Smooth muscle cell (in vitro differentiated cells): ENCODE measurements around the gene TXLNB. TPM values are rescaled to one million over a fixed set of nuclear protein-coding genes. Genes with fewer than 3 reads are reported as not detected.

ENCODE experiments used
- DNase-seq: peaks from one replicate; lab custom pipeline; 2025; ENCODE audit not compliant: unreplicated experiment; lab: John Stamatoyannopoulos, UW
- H2AFZ ChIP-seq: fragments of 200-600 bp; sonication (generic); 2 replicates; pipeline ENCODE4 v1.6.0; 2016; ENCODE audit warnings: antibody characterized with exemption, low read depth, mild to moderate bottlenecking
- H3F3A ChIP-seq: fragments of 200-600 bp; sonication (generic); 2 replicates; pipeline ENCODE4 v1.6.0; 2017; ENCODE audit warnings: antibody characterized with exemption, low read depth
- H3K27ac ChIP-seq: fragments of 200-600 bp; sonication (generic); 2 replicates; pipeline ENCODE4 v1.5.1; 2016; ENCODE audit warnings: low read depth, mild to moderate bottlenecking
- H3K27me3 ChIP-seq: fragments of 200-600 bp; sonication (generic); 2 replicates; pipeline ENCODE4 v1.6.1; 2016; ENCODE audit warnings: low read depth, mild to moderate bottlenecking
- H3K36me3 ChIP-seq: fragments of 200-600 bp; sonication (generic); 2 replicates; pipeline ENCODE4 v1.5.1; 2016; ENCODE audit warnings: low read depth
- H3K4me1 ChIP-seq: fragments of 200-600 bp; sonication (generic); 2 replicates; pipeline ENCODE4 v1.5.1; 2016; ENCODE audit warnings: low read depth
- H3K4me2 ChIP-seq: fragments of 200-600 bp; sonication (generic); 2 replicates; pipeline ENCODE4 v1.6.0; 2016; ENCODE audit warnings: mild to moderate bottlenecking
- H3K4me3 ChIP-seq: fragments of 200-600 bp; sonication (generic); 2 replicates; pipeline ENCODE4 v1.5.1; 2016; ENCODE audit warnings: mild to moderate bottlenecking
- H3K79me2 ChIP-seq: fragments of 200-600 bp; sonication (generic); 2 replicates; pipeline ENCODE4 v1.6.0; 2016; ENCODE audit warnings: low read depth, mild to moderate bottlenecking
- H3K9ac ChIP-seq: fragments of 200-600 bp; sonication (generic); 2 replicates; pipeline ENCODE4 v1.6.0; 2016; ENCODE audit warnings: low read depth
- H3K9me3 ChIP-seq: fragments of 200-600 bp; sonication (generic); replicated peaks from 2 replicates; pipeline ENCODE4 v1.5.1; 2016; ENCODE audit warnings: low read depth
- H4K20me1 ChIP-seq: fragments of 200-600 bp; sonication (generic); 2 replicates; pipeline ENCODE4 v1.6.0; 2016; ENCODE audit warnings: low read depth
- CTCF ChIP-seq: fragments of 200-600 bp; sonication (generic); IDR thresholded peaks from 2 replicates; pipeline ENCODE4 v1.5.1; 2017; ENCODE audit warnings: borderline replicate concordance, mild to moderate bottlenecking, antibody characterized with exemption; ENCODE audit not compliant: insufficient read depth, poor library complexity, severe bottlenecking
- WGBS: methylation state at CpG from one replicate; pipeline ENCODE4 v1.1.7; 2016; ENCODE audit warnings: low lambda C conversion rate; 5-methylcytosine and 5-hydroxymethylcytosine counted together
- polyA plus RNA-seq: library from polyadenylated mRNA; unstranded; fragments of >200 nt; fragmentation: Nextera tagmentation; extraction: Ambion mirVana; gene quantifications from 2 replicates; pipeline ENCODE4 v1.2.1, GENCODE V29; 2016
- total RNA-seq: library from RNA; depleted of rRNA; stranded (reverse); fragments of >200 nt; gene quantifications from 2 replicates; pipeline ENCODE4 v1.2.3, GENCODE V29; 2014

The TXLNB gene
- total and polyA plus RNA-seq, 2 experiments from 2014 or later: not detected

GRCh38 chr6:139329224-139329623, 37.4 kb upstream of the TXLNB start:
- WGBS: 94% methylated on average over 3 of the region's 3 CpGs
- no peaks in the 10 kb centered on the region for H3K9me3 ChIP-seq
- no peaks in the 10 kb centered on the region for H3K4me1 ChIP-seq
- DNase-seq: no peak
- H3K4me2 ChIP-seq: no peak overlapping the region
- no peaks in the 10 kb centered on the region for H4K20me1 ChIP-seq
- no peak overlapping the region for H2AFZ ChIP-seq
- H3K79me2 ChIP-seq: no peaks in the 10 kb centered on the region
- H3K36me3 ChIP-seq: no peaks in the 10 kb centered on the region
- TF ChIP-seq CTCF: no peak
- H3F3A ChIP-seq: no peaks in the 10 kb centered on the region
- H3K27me3 ChIP-seq: no peaks in the 10 kb centered on the region
- H3K9ac ChIP-seq: no peak overlapping the region
- no peak overlapping the region for H3K4me3 ChIP-seq
- H3K27ac ChIP-seq: no peak overlapping the region

- no peaks in the 10 kb centered on the region for H3K27me3 ChIP-seq
- 95% methylated on average over 5 of the region's 5 CpGs for whole genome bisulfite sequencing
- H3K4me3 ChIP-seq: no peak overlapping the region
- H3K9me3 ChIP-seq: no peaks in the 10 kb centered on the region
- no peak overlapping the region for H3K4me2 ChIP-seq
- no peaks in the 10 kb centered on the region for H3K36me3 ChIP-seq
- DNase-seq: no peak
- H3K4me1 ChIP-seq: no peaks in the 10 kb centered on the region
- no peak overlapping the region for H2AFZ ChIP-seq
- no peaks in the 10 kb centered on the region for H3K79me2 ChIP-seq
- no peak for TF ChIP-seq CTCF
- no peak overlapping the region for H3K27ac ChIP-seq
- no peaks in the 10 kb centered on the region for H3F3A ChIP-seq
- H4K20me1 ChIP-seq: no peaks in the 10 kb centered on the region
- no peak overlapping the region for H3K9ac ChIP-seq
These were observed 35.2 kb upstream of the TXLNB start for GRCh38 chr6:139327038-139327437.

GRCh38 chr6:139325686-139326085, 33.9 kb upstream of the TXLNB start:
- no peak overlapping the region for H3K4me3 ChIP-seq
- no peaks in the 10 kb centered on the region for H3K9me3 ChIP-seq
- DNase-seq: no peak
- no peaks in the 10 kb centered on the region for H3K4me1 ChIP-seq
- no peak for TF ChIP-seq CTCF
- no peak overlapping the region for H2AFZ ChIP-seq
- 89% methylated on average over 1 of the region's 1 CpG for WGBS
- no peak overlapping the region for H3K9ac ChIP-seq
- no peaks in the 10 kb centered on the region for H3K27me3 ChIP-seq
- no peaks in the 10 kb centered on the region for H4K20me1 ChIP-seq
- H3K4me2 ChIP-seq: no peak overlapping the region
- H3K36me3 ChIP-seq: no peaks in the 10 kb centered on the region
- H3K79me2 ChIP-seq: no peaks in the 10 kb centered on the region
- H3F3A ChIP-seq: no peaks in the 10 kb centered on the region
- no peak overlapping the region for H3K27ac ChIP-seq

- DNase-seq: no peak
- H3K27me3 ChIP-seq: no peaks in the 10 kb centered on the region
- no peaks in the 10 kb centered on the region for H3F3A ChIP-seq
- H3K9me3 ChIP-seq: no peaks in the 10 kb centered on the region
- TF ChIP-seq CTCF: no peak
- H3K4me2 ChIP-seq: no peak overlapping the region
- H3K36me3 ChIP-seq: no peaks in the 10 kb centered on the region
- H2AFZ ChIP-seq: no peak overlapping the region
- H4K20me1 ChIP-seq: no peaks in the 10 kb centered on the region
- H3K4me1 ChIP-seq: no peaks in the 10 kb centered on the region
- no peak overlapping the region for H3K9ac ChIP-seq
- H3K4me3 ChIP-seq: no peak overlapping the region
- H3K79me2 ChIP-seq: no peaks in the 10 kb centered on the region
- no peak overlapping the region for H3K27ac ChIP-seq
These were observed 33.3 kb upstream of the TXLNB start for GRCh38 chr6:139325125-139325524.
